ENCODE measurements around the gene DOCK2.
"Not testable (repeated sequence)": the region's sequence is repeated elsewhere in the genome, so short reads cannot be mapped to it uniquely, and the experiment has no call there.

The DOCK2 gene

GRCh38 chr5:169913479-169913878, 276.4 kb downstream of the DOCK2 start:
- DNase-seq = no peak

GRCh38 chr5:169914766-169915165, 277.7 kb downstream of the DOCK2 start:
- DNase-seq = no peak

- no peak for DNase-seq
Measured at GRCh38 chr5:169917500-169917899, 280.4 kb downstream of the DOCK2 start.

GRCh38 chr5:169918228-169918627, 281.2 kb downstream of the DOCK2 start:
- no peak for DNase-seq

- DNase-seq = no peak
Measured at GRCh38 chr5:169920474-169920873, 283.4 kb downstream of the DOCK2 start.

- no peak for DNase-seq
Measured at GRCh38 chr5:169921384-169921783, 284.3 kb downstream of the DOCK2 start.

- DNase-seq = no peak
Measured at GRCh38 chr5:169921949-169922348, 284.9 kb downstream of the DOCK2 start.

GRCh38 chr5:169922474-169922873, 285.4 kb downstream of the DOCK2 start:
- no peak for DNase-seq

GRCh38 chr5:169923988-169924387, 286.9 kb downstream of the DOCK2 start:
- DNase-seq = no peak

GRCh38 chr5:169933127-169933526, 296.1 kb downstream of the DOCK2 start:
- no peak for DNase-seq

- no peak for DNase-seq
Measured at GRCh38 chr5:169933616-169934015, 296.5 kb downstream of the DOCK2 start.

- DNase-seq = no peak
Measured at GRCh38 chr5:169934990-169935389, 297.9 kb downstream of the DOCK2 start.

- no peak for DNase-seq
Measured at GRCh38 chr5:169935762-169936161, 298.7 kb downstream of the DOCK2 start.

GRCh38 chr5:169938439-169938838, 301.4 kb downstream of the DOCK2 start:
- DNase-seq = no peak

GRCh38 chr5:169939731-169940130, 302.7 kb downstream of the DOCK2 start:
- no peak for DNase-seq

GRCh38 chr5:169941542-169941941, 304.5 kb downstream of the DOCK2 start:
- DNase-seq = no peak

GRCh38 chr5:169942181-169942580, 305.1 kb downstream of the DOCK2 start:
- no peak for DNase-seq

GRCh38 chr5:169943026-169943425, 306.0 kb downstream of the DOCK2 start:
- DNase-seq = no peak

GRCh38 chr5:169944115-169944514, 307.0 kb downstream of the DOCK2 start:
- DNase-seq = no peak

GRCh38 chr5:169944922-169945680, 308.0 kb downstream of the DOCK2 start:
- no peak for DNase-seq

GRCh38 chr5:169945831-169946261, 308.8 kb downstream of the DOCK2 start:
- DNase-seq = no peak

GRCh38 chr5:169946743-169947295, 309.7 kb downstream of the DOCK2 start:
- no peak for DNase-seq

GRCh38 chr5:169950333-169950732, 313.3 kb downstream of the DOCK2 start:
- DNase-seq = no peak

- DNase-seq = not testable (repeated sequence)
Measured at GRCh38 chr5:169953196-169953595, 316.1 kb downstream of the DOCK2 start.

- no peak for DNase-seq
Measured at GRCh38 chr5:169954786-169955185, 317.7 kb downstream of the DOCK2 start.
